HepG2 (cell line): ENCODE data around the gene DGCR2. TPM values are rescaled to one million over a fixed set of nuclear protein-coding genes. Genes with fewer than 3 reads are reported as not detected.

Experiments
- ATAC-seq: fragments of 200-7000 bp; cut with Tn5 transposase; 3 replicates; pipeline ENCODE4 v1.9.1; 2020; ENCODE audit warnings: mild to moderate bottlenecking, moderate library complexity
- BruUV-seq: library from RNA; stranded (reverse); fragments of 400-500 nt; replicated peaks from 2 replicates; lab custom pipeline; 2021; lab: Mats Ljungman, UMichigan
- CTCF ChIA-PET: fragments of 300-600 bp; formaldehyde crosslinking; extraction: SDS; loops from one replicate; lab custom pipeline; 2021; ENCODE audit warnings: low total read pairs, inconsistent platforms, low intra/inter-chr PET ratio; lab: Yijun Ruan, JAX
- POLR2A ChIA-PET: fragments of 350-600 bp; sonication (Branson Sonifier 250); formaldehyde crosslinking; loops from one replicate; lab custom pipeline; 2020; ENCODE audit warnings: antibody characterized with exemption, inconsistent platforms; lab: Yijun Ruan, JAX
- DNase-seq: peaks from one replicate; pipeline ENCODE4 v3.0.0-alpha.2; 2015; ENCODE audit warnings: low spot score
- FAIRE-seq: peaks from 3 replicates; lab custom pipeline; 2011; peaks lifted over from hg19 to GRCh38; lab: Jason Lieb, UNC
- H2AFZ ChIP-seq: one replicate; pipeline ENCODE4 v1.6.1; 2011; ENCODE audit warnings: low read length, inconsistent platforms
- H3K27ac ChIP-seq: fragments of 300-600 bp; 3 replicates; pipeline ENCODE4 v1.8.0; 2011; ENCODE audit warnings: mixed run types, mild to moderate bottlenecking, mixed read lengths, low read length, inconsistent platforms; ENCODE audit not compliant: insufficient read depth; ENCODE audit errors: extremely low read length
- H3K27me3 ChIP-seq, 2 experiments: fragments of 200-600 bp in 1 of 2; 2 replicates in 1 of 2; 3 replicates in 1 of 2; pipeline versions ENCODE4 v1.6.0 to v1.8.0; 2011; ENCODE audit warnings: low read length in 2 of 2, mild to moderate bottlenecking in 2 of 2, moderate library complexity in 2 of 2, inconsistent platforms in 1 of 2; ENCODE audit not compliant: insufficient read depth in 2 of 2, control insufficient read depth in 1 of 2
- H3K36me3 ChIP-seq, 2 experiments: fragments of 200-600 bp in 1 of 2; replicated peaks in 1 of 2; 2 replicates in 1 of 2; 3 replicates in 1 of 2; pipeline versions ENCODE4 v1.5.1 to v1.8.0; 2011; ENCODE audit warnings: low read length in 2 of 2, inconsistent platforms in 1 of 2; ENCODE audit not compliant: insufficient read depth in 2 of 2, control insufficient read depth in 1 of 2
- H3K4me1 ChIP-seq: 2 replicates; pipeline ENCODE4 v1.5.1; 2012; ENCODE audit warnings: low read length, inconsistent platforms; ENCODE audit not compliant: insufficient read depth
- H3K4me2 ChIP-seq: 2 replicates; pipeline ENCODE4 v1.6.0; 2011; ENCODE audit warnings: low read depth, low read length, inconsistent platforms
- H3K4me3 ChIP-seq, 3 experiments: fragments of 200-600 bp in 1 of 3; sonication (generic), shearing (Covaris generic) in 1 of 3; replicated peaks in 1 of 3; 2 replicates each; pipeline ENCODE4 v1.5.1; 2011 to 2016; ENCODE audit warnings: low read length in 3 of 3, inconsistent platforms in 2 of 3, low read depth in 2 of 3, mild to moderate bottlenecking in 2 of 3, control low read depth in 1 of 3, mixed read lengths in 1 of 3; ENCODE audit not compliant: insufficient read depth in 1 of 3
- H3K79me2 ChIP-seq: one replicate; pipeline ENCODE4 v1.6.1; 2011; ENCODE audit warnings: low read length, inconsistent platforms; ENCODE audit not compliant: insufficient read depth
- H3K9ac ChIP-seq: 2 replicates; pipeline ENCODE4 v1.6.0; 2011; ENCODE audit warnings: mild to moderate bottlenecking, low read depth, low read length, inconsistent platforms; ENCODE audit not compliant: insufficient read depth
- H3K9me3 ChIP-seq: 2 replicates; pipeline ENCODE4 v1.5.1; 2012; ENCODE audit warnings: mild to moderate bottlenecking, low read length
- H4K20me1 ChIP-seq: 2 replicates; pipeline ENCODE4 v1.6.0; 2011; ENCODE audit warnings: inconsistent platforms, mild to moderate bottlenecking, low read length, moderate library complexity; ENCODE audit not compliant: insufficient read depth
- ATF5 ChIP-seq: sonication (generic); formaldehyde crosslinking; IDR thresholded peaks from 2 replicates; pipeline ENCODE4 v1.4.0; 2020; ENCODE audit warnings: mild to moderate bottlenecking, low read depth, missing genetic modification reagents
- CCAR2 ChIP-seq: fragments of 200-400 bp; formaldehyde crosslinking; optimal IDR thresholded peaks from 2 replicates; pipeline ENCODE3; 2018; ENCODE audit warnings: low read depth, mild to moderate bottlenecking, low read length, moderate library complexity
- EZH2 ChIP-seq: conservative IDR thresholded peaks from 2 replicates; pipeline ENCODE4 v1.6.1; 2012; ENCODE audit warnings: mild to moderate bottlenecking, low read depth, low read length, moderate library complexity
- GMEB1 ChIP-seq: sonication (generic); formaldehyde crosslinking; IDR thresholded peaks from 2 replicates; pipeline ENCODE4 v1.5.1; 2020; ENCODE audit warnings: missing genetic modification reagents, mild to moderate bottlenecking, borderline replicate concordance
- HOXD1 ChIP-seq: sonication (generic); formaldehyde crosslinking; IDR thresholded peaks from 2 replicates; pipeline ENCODE4 v1.5.0; 2020; ENCODE audit warnings: missing genetic modification reagents
- ISX ChIP-seq: sonication (generic); formaldehyde crosslinking; conservative IDR thresholded peaks from 2 replicates; pipeline ENCODE4 v1.5.0; 2020; ENCODE audit warnings: missing genetic modification reagents
- KDM3A ChIP-seq: IDR thresholded peaks from 2 replicates; pipeline ENCODE4 v1.6.1; 2018; ENCODE audit warnings: low read depth, missing compliant biosample characterization
- NFATC3 ChIP-seq: sonication (generic); formaldehyde crosslinking; IDR thresholded peaks from 2 replicates; pipeline ENCODE4 v1.5.1; 2020; ENCODE audit warnings: mild to moderate bottlenecking, missing genetic modification reagents
- PAXIP1 ChIP-seq: sonication (generic); formaldehyde crosslinking; conservative IDR thresholded peaks from 2 replicates; pipeline ENCODE4 v1.4.0; 2020; ENCODE audit warnings: mild to moderate bottlenecking, missing genetic modification reagents, moderate library complexity
- SATB2 ChIP-seq: sonication (generic); formaldehyde crosslinking; IDR thresholded peaks from 2 replicates; pipeline ENCODE4 v1.5.0; 2020; ENCODE audit warnings: missing genetic modification reagents
- SIX1 ChIP-seq: sonication (generic); formaldehyde crosslinking; IDR thresholded peaks from 2 replicates; pipeline ENCODE4 v1.4.0; 2020; ENCODE audit warnings: missing genetic modification reagents, borderline replicate concordance
- ZNF205 ChIP-seq: IDR thresholded peaks from 2 replicates; pipeline ENCODE4 v1.6.1; 2018; ENCODE audit warnings: missing biosample characterization, missing genetic modification reagents
- ZNF431 ChIP-seq: sonication (generic); formaldehyde crosslinking; IDR thresholded peaks from 2 replicates; pipeline ENCODE4 v1.9.0; 2022; ENCODE audit warnings: missing genetic modification reagents, low read depth, mild to moderate bottlenecking, borderline replicate concordance
- ZNF777 ChIP-seq: sonication (generic); formaldehyde crosslinking; IDR thresholded peaks from 2 replicates; pipeline ENCODE4 v1.4.0; 2020; ENCODE audit warnings: missing genetic modification reagents
- WGBS: methylation state at CpG from one replicate; pipeline ENCODE4 v1.1.6; 2017; ENCODE audit warnings: low lambda C conversion rate; 5-methylcytosine and 5-hydroxymethylcytosine counted together
- in situ Hi-C: cut with HindIII; loops from 2 replicates; pipeline ENCODE4 v1.10.0; 2017; ENCODE audit warnings: low pct_unique_long_range_greater_than_20kb; ENCODE audit not compliant: extremely low pct_ligation_motif_present
- intact Hi-C: fragments of 100-400 bp; cut with micrococcal nuclease; formaldehyde crosslinking; loops from one replicate; pipeline ENCODE4 v1.10.0; 2022; ENCODE audit not compliant: unreplicated experiment
- polyA plus RNA-seq, 8 experiments: library from polyadenylated mRNA; depleted of rRNA in 3 of 8; stranded (reverse) in 7 of 8; unstranded in 1 of 8; fragments of >200 nt; fragmentation: Illumina TruSeq in 4 of 8; extraction: Trizol in 4 of 8; gene quantifications; 2 replicates each; pipeline versions ENCODE4 v1.2.1 to v1.2.3, GENCODE V29; 2011 to 2016; ENCODE audit warnings: low read depth in 4 of 8, missing spikeins in 1 of 8, mixed read lengths in 1 of 8; ENCODE audit not compliant: insufficient read depth in 1 of 8
- total RNA-seq, 5 experiments: library from RNA; depleted of rRNA; stranded (reverse); fragments of >200 nt; fragmentation: Illumina TruSeq; extraction: Trizol; gene quantifications; 2 replicates each; pipeline ENCODE4 v1.2.3, GENCODE V29; 2016; ENCODE audit warnings: low read depth in 1 of 5

DGCR2 gene
- total and polyA plus RNA-seq, 2 of the 13 experiments (the other 11 are each of a cell fraction or from before 2014, with no cell fraction given), result 23.1 to 35.3 TPM

GRCh38 chr22:19132153-19132552 is 9.9 kb upstream of the DGCR2 start:
- no TSS peak for BruUV-seq
- Histone ChIP-seq H4K20me1 (no peaks in the 10 kb centered on the region), H2AFZ (no peak overlapping the region), H3K9me3 (no peaks in the 10 kb centered on the region), H3K27me3 (peaks cover 2 to 17% of the 10 kb centered on the region in 2 experiments; a peak in 3 of 5 replicates), H3K4me2 (no peak overlapping the region), H3K9ac (no peak overlapping the region), H3K36me3 (peaks cover 9 to 30% of the 10 kb centered on the region in 2 experiments; a peak in 4 of 5 replicates), H3K27ac (no peak overlapping the region), H3K79me2 (no peaks in the 10 kb centered on the region), H3K4me3 (no peak overlapping the region), H3K4me1 (no peaks in the 10 kb centered on the region)
- no peak for DNase-seq
- 95% methylated on average over 13 of the region's 20 CpGs for WGBS
- POLR2A ChIA-PET, result no interaction called here
- FAIRE-seq, result no peak
- intact Hi-C loops (no loop called here), in situ Hi-C loops (no loop called here)
- no peak for ATAC-seq
- TF ChIP-seq HOXD1 (CRISPR knock-in tag) (no peak), CCAR2 (no peak), ZNF777 (CRISPR knock-in tag) (no peak), EZH2 (no peak), ZNF431 (CRISPR knock-in tag) (no peak), ZNF205 (CRISPR knock-in tag) (no peak), NFATC3 (CRISPR knock-in tag) (no peak), SIX1 (no peak), SATB2 (CRISPR knock-in tag) (no peak), PAXIP1 (no peak), ISX (no peak), KDM3A (CRISPR knock-in tag) (no peak), GMEB1 (CRISPR knock-in tag) (no peak), ATF5 (CRISPR knock-in tag) (no peak)
- CTCF ChIA-PET, result no interaction called here
